ENCODE data around the gene SOX9. TPM values are rescaled to one million over a fixed set of nuclear protein-coding genes. Genes with fewer than 3 reads are reported as not detected.

Gene SOX9
- total RNA-seq, 1 donor from 2014 or later = 5.1 TPM

GRCh38 chr17:72122765-72123529 lies 2.1 kb downstream of the SOX9 start:
- Mint-ChIP-seq H3K36me3 (ENCODE audit: low read depth, unreplicated experiment) (peaks cover 11% of the 10 kb centered on the region), H3K27me3 (ENCODE audit: unreplicated experiment) (peaks cover 10% of the 10 kb centered on the region), H3K4me3 (ENCODE audit: unreplicated experiment) (peak overlapping the region; percentile 93), H3K27ac (ENCODE audit: unreplicated experiment) (no peak overlapping the region), H3K4me1 (ENCODE audit: unreplicated experiment) (peaks cover 9% of the 10 kb centered on the region), H3K9me3 (ENCODE audit: unreplicated experiment) (no peaks in the 10 kb centered on the region)
- TF ChIP-seq CTCF (IDR thresholded peaks at IDR 0.05; ENCODE audit: unreplicated experiment) = no peak
- peak; percentile 52 for DNase-seq (ENCODE audit: low spot score)

GRCh38 chr17:72123530-72124437 lies 3.0 kb downstream of the SOX9 start:
- DNase-seq (ENCODE audit: low spot score) = no peak
- Mint-ChIP-seq H3K27ac (ENCODE audit: unreplicated experiment) (peak overlapping the region; percentile 42), H3K27me3 (ENCODE audit: unreplicated experiment) (peaks cover 3% of the 10 kb centered on the region), H3K4me3 (ENCODE audit: unreplicated experiment) (peak overlapping the region; percentile 93), H3K4me1 (ENCODE audit: unreplicated experiment) (peaks cover 5% of the 10 kb centered on the region), H3K36me3 (ENCODE audit: low read depth, unreplicated experiment) (peaks cover 11% of the 10 kb centered on the region), H3K9me3 (ENCODE audit: unreplicated experiment) (no peaks in the 10 kb centered on the region)
- no peak for TF ChIP-seq CTCF (IDR thresholded peaks at IDR 0.05; ENCODE audit: unreplicated experiment)

GRCh38 chr17:72124438-72124775 lies 3.6 kb downstream of the SOX9 start:
- Mint-ChIP-seq H3K4me3 (ENCODE audit: unreplicated experiment) (peak overlapping the region; percentile 57), H3K9me3 (ENCODE audit: unreplicated experiment) (no peaks in the 10 kb centered on the region), H3K4me1 (ENCODE audit: unreplicated experiment) (peaks cover 8% of the 10 kb centered on the region), H3K27me3 (ENCODE audit: unreplicated experiment) (peaks cover 3% of the 10 kb centered on the region), H3K27ac (ENCODE audit: unreplicated experiment) (peak overlapping the region; percentile 42), H3K36me3 (ENCODE audit: low read depth, unreplicated experiment) (peaks cover 11% of the 10 kb centered on the region)
- TF ChIP-seq CTCF (IDR thresholded peaks at IDR 0.05; ENCODE audit: unreplicated experiment) = no peak
- DNase-seq (ENCODE audit: low spot score) = no peak

GRCh38 chr17:72125226-72125651 lies 4.4 kb downstream of the SOX9 start:
- no peak for DNase-seq (ENCODE audit: low spot score)
- TF ChIP-seq CTCF (IDR thresholded peaks at IDR 0.05; ENCODE audit: unreplicated experiment) = no peak
- Mint-ChIP-seq H3K27ac (ENCODE audit: unreplicated experiment) (no peak overlapping the region), H3K36me3 (ENCODE audit: low read depth, unreplicated experiment) (peaks cover 11% of the 10 kb centered on the region), H3K9me3 (ENCODE audit: unreplicated experiment) (no peaks in the 10 kb centered on the region), H3K4me3 (ENCODE audit: unreplicated experiment) (no peak overlapping the region), H3K4me1 (ENCODE audit: unreplicated experiment) (peaks cover 8% of the 10 kb centered on the region), H3K27me3 (ENCODE audit: unreplicated experiment) (peaks cover 2% of the 10 kb centered on the region)
